HG03280 (cell line): ENCODE results near the gene ARHGAP24.

Experiments used
- ATAC-seq: cut with Tn5 transposase; IDR thresholded peaks from one replicate; pipeline ENCODE4 v1.9.1; 2021; ENCODE audit warnings: mild to moderate bottlenecking, moderate library complexity; ENCODE audit not compliant: unreplicated experiment

Gene ARHGAP24

DNA sequence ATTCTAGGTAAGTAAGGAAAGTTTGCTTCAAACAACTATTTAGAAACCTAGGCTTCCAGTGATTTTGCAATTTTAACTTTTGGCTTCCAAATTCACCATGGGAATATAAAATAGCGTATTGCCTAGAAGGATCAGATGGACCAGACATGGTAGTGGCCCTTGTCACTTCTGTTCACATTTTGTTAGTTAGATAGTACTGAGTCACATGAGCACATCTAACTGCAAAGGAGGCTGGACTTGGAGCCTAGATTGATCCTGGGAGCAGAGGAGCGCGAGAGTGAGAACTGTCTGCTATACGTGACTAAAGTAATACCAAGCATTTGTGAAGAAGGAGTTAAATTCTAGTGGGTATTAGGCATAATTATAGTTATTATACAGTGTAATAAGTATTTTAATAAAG lies 102.4 kb downstream of the ARHGAP24 start:
- ATAC-seq: no peak

DNA sequence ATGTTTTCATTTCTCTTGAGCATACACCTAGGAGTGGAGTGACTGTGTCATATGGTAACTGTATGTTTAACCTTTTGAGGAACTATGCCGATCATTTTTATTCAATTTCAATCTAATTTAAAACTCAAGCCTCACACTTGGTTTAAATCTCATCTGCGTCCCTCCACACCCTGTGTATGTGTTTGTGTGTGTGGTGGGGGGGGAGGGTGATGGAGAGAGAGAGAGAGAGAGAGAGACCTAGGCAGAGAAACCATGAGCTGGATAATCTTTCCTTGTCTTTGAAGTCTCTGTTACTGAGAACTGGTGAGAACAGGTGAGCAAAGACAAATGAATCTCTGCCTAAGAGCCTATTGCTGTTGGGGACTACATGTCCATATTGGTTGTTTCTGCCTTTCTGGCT lies 105.0 kb downstream of the ARHGAP24 start:
- ATAC-seq: no peak

DNA sequence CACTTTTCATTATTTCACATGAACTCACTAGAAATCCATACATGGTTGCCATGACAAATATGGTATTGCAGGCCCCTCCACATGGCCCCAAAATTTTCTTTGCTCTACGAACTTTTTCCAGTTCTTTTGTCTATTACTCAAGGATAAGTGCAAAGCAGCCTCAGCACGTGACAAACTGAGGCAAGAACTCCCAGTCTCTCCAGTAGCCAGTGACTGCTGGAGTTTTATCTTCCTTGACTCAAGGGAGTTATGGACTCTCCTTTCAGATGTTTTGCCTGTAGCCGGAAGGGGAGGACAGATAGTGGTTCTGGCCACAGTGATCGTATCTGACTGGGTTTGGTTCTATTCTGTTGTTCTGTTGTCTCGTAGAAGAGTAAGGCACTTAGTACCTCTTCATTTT lies 105.5 kb downstream of the ARHGAP24 start:
- ATAC-seq: no peak

DNA sequence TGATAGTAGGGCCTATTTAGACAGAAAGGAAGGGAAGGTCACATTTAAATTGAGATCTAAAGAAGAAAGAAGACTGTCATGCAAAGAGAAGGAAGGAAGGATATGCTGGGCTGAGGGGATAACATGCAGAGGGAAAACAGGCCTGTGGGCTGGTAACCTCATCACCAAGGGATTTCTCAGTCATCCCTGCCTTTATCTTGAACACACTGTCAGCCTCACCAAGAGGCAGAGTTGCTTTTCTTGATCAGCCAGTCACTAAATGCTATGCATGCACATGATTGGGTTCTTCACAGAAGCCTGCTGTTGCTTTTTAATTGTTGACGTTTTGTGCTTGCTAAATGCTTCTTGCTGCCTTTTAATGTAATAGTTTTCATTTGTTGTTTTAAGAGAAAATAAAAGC lies 113.0 kb downstream of the ARHGAP24 start:
- no peak for ATAC-seq

GRCh38 chr4:85591406-85592098 lies 116.6 kb downstream of the ARHGAP24 start:
- ATAC-seq: no peak

DNA sequence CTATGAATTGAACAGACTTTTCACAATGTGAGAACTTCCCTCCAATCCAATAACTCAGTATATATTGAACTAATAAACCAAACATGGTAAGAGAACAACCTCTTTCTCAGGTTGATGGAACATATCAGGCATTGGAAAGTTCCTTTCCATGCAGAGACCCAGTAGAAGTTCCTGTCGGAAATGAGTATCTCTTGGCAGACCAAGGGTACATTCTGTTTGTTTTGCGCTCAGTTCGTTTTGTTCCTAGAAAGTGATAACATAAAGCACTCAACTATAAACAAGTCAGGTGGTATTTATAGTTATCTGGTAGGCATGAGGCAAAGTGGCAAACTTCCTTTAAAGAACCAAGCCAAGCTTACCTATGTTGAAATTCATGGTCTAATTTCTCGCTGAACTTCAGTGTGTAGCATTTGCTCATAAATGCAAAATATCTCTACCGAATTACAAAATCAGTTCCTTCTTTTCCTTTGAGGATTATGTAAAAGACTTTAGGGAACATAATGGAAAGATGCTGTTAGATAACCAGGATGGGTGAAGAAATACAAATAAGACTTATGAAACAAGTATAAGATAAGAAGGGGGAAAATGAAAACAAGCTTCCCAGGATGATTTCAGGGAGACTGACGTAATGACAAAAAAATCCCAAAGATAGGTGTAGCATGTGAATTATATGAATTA lies 120.3 kb downstream of the ARHGAP24 start:
- ATAC-seq: no peak

- ATAC-seq: no peak
These were observed 121.0 kb downstream of the ARHGAP24 start for GRCh38 chr4:85595796-85596559.

DNA sequence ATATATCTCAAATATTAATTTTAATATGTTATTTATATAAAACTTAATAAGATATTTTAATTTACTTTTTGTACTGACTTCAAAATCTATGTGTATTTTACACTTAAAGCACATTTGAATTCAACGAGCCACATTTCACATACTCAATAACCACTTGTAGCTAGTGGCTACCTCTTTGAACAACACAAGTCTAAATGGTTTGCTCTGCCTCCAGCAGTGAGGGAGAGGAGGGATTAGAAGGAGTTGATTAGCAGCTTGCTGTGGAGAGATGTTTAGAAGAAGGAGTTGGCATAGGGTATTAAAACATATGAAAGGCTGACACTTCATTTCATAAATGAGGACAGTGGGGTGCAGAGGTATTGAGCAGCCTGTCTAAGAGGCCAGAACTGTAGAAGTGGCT lies 124.0 kb downstream of the ARHGAP24 start:
- no peak for ATAC-seq

- ATAC-seq: no peak
These were observed 125.6 kb downstream of the ARHGAP24 start for GRCh38 chr4:85600501-85600900.

DNA sequence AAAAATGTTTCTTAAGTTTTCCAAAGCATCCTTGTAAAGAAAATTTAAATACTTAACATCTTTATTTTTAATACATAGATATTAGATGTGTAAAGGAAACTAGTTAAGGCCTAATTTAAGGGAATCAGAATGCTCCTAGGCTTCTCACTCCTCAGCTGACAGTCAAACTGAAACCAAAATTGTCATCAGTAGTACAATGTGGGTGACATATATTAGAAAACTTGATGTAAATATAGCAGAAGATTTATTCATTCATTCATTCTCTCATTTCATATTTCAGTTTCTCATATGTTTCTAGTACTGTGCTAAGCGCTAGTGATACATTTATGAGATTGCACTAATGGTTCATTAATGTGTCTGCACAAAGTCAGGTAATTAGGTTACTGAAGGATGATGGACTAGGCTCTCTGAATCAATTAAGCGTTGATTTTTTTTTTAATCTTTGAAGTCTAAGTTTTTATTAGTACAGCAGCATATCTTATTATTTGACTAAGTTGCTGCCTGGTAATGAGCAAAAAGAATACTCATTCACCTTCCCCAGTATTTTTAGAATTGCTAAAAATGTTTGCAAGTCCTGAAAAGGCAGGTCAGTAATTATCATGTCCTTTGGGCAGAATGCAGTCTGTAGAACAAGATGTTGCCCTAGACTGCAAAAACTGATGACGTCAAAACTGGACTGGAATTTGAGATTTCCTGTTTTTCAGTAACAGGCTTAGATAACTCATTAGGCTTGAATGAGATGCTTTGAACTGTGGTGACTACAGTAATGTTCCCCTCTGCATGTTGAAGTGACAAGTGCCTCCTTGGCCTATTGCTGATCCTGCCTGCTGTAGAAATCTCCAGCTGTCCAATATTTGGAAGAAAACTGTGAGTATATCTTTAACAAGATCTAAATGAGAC lies 128.7 kb downstream of the ARHGAP24 start:
- no peak for ATAC-seq

- ATAC-seq: no peak
These were observed 131.6 kb downstream of the ARHGAP24 start for GRCh38 chr4:85606505-85606904.

DNA sequence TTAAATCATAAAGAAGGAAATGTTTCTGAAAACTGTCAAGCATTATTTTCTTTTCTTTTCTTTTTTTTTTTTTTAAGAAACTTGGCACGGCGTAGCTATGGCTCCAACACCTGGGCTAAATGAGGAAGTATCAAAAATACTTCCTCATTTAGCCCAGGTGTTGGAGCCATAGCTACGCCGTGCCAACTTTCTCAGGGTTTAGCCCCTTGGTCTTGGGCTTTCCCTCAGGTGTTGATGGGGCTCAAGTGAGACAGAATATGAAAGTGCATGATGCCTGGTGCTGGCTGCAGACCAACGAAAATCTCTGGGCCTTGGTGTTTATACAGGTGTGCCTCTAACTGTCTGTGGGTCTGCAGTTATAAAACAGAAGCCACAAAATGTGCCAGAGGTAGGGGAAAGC lies 132.7 kb downstream of the ARHGAP24 start:
- ATAC-seq: peak; percentile 71

GRCh38 chr4:85610450-85610849 lies 135.5 kb downstream of the ARHGAP24 start:
- peak; percentile 82 for ATAC-seq

GRCh38 chr4:85611661-85612060 lies 136.7 kb downstream of the ARHGAP24 start:
- no peak for ATAC-seq

GRCh38 chr4:85613901-85614300 lies 139.0 kb downstream of the ARHGAP24 start:
- no peak for ATAC-seq

DNA sequence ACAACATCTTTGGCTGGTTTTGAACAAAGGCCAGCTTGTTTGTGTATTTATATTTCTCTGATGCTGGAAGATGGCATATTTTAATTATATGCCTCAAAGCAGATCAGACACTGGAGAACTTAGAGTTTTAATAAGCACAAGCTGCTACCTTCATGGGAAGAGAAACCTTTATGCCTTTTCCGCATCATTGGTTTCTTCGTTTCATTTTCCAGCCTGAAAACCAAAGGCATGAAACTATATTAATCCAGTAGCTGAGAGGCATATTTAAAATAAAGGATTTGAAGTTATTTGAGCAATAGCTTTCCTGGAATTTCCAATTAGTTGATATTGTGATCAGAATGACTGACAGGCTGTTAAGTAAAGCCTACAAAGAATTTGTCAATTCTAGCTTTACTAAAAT lies 141.0 kb downstream of the ARHGAP24 start:
- ATAC-seq: no peak

GRCh38 chr4:85617202-85617601 lies 142.3 kb downstream of the ARHGAP24 start:
- no peak for ATAC-seq

DNA sequence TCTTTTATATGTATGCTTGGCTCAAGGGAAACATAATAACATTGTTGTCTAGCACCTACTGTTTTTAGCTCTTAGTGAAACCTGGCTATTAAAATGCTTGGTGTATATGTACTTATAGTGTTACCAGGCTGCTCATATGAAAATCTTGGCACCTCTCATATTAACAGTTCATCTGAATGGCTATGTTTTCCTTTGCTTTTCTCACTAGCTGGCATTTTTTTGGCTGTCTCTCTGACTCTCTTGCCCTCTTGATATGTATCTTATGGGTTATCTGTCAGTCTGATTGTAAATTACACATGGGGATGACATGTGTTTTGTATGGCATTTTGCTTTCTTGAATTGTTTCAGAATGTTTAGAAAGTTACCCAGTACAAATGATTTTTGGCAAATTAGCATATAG lies 158.0 kb downstream of the ARHGAP24 start:
- no peak for ATAC-seq

- no peak for ATAC-seq
These were observed 162.8 kb downstream of the ARHGAP24 start for GRCh38 chr4:85637778-85638177.

DNA sequence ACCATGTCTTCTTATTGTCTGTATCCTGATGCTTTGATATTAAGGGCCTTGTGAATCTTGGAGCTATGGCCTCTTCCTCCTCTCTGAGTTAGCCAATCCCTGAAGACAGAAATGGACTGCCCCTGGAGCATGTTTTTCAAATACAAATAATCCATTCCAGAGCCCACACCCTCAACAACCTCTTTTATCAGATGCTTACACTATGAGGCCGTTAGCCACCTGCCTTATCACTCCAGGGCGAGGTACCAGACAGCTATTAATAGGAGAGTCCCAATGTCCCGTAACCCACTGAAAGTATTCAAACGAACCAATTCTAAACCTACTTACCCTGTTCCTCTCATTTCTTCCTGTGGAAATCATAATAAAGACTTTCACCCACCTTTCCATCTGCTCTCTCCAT lies 165.0 kb downstream of the ARHGAP24 start:
- no peak for ATAC-seq
